HFF-Myc (cell line): ENCODE measurements around the gene MDM1.

Experiments
- DNase-seq: peaks from one replicate; pipeline ENCODE4 v3.0.0-alpha.2; 2011; ENCODE audit warnings: low read depth; ENCODE audit errors: extremely low read depth
- H3K4me3 ChIP-seq: replicated peaks from 2 replicates; pipeline ENCODE4 v1.5.1; 2011; ENCODE audit warnings: low read depth, mild to moderate bottlenecking, control low read depth, low read length
- CTCF ChIP-seq: IDR thresholded peaks from 2 replicates; pipeline ENCODE4 v1.5.1; 2012; ENCODE audit warnings: mild to moderate bottlenecking, low read depth, low read length, control low read depth; ENCODE audit errors: missing control alignments

The MDM1 gene

GRCh38 chr12:68326716-68327115, 5.4 kb downstream of the MDM1 start:
- no peak for TF ChIP-seq CTCF
- no peak for DNase-seq
- H3K4me3 ChIP-seq = no peak overlapping the region

- no peak for TF ChIP-seq CTCF
- no peak overlapping the region for H3K4me3 ChIP-seq
- DNase-seq = no peak
Observed at GRCh38 chr12:68325966-68326365, 6.2 kb downstream of the MDM1 start.

GRCh38 chr12:68324531-68324930, 7.6 kb downstream of the MDM1 start:
- TF ChIP-seq CTCF = no peak
- H3K4me3 ChIP-seq = no peak overlapping the region
- no peak for DNase-seq

- DNase-seq = no peak
- no peak overlapping the region for H3K4me3 ChIP-seq
- no peak for TF ChIP-seq CTCF
Observed at GRCh38 chr12:68321140-68321539, 11.0 kb downstream of the MDM1 start.

GRCh38 chr12:68319988-68320623, 12.1 kb downstream of the MDM1 start:
- no peak overlapping the region for H3K4me3 ChIP-seq

GRCh38 chr12:68317047-68317667, 15.0 kb downstream of the MDM1 start:
- H3K4me3 ChIP-seq = no peak overlapping the region
- DNase-seq = no peak
- peak; percentile 43 for TF ChIP-seq CTCF

More at GRCh38 chr12:68319988-68320623, 12.1 kb downstream of the MDM1 start:
- no peak for TF ChIP-seq CTCF
- DNase-seq = no peak
